Psoas muscle (tissue), 8 donors: ENCODE data around the gene BATF. TPM values are rescaled to one million over a fixed set of nuclear protein-coding genes. Genes with fewer than 3 reads are reported as not detected.
A peak's percentile ranks its signal among the peaks of the same experiment; 100 is the strongest.

Experiments
- ATAC-seq, 4 donors: fragments of 200-7000 bp; cut with Tn5 transposase; one replicate each; pipeline ENCODE4 v1.9.1; 2020; ENCODE audit warnings: moderate library complexity in 3 of 4, mild to moderate bottlenecking in 2 of 4
- DNase-seq, 2 donors: peaks; one replicate each; pipeline ENCODE4 v3.0.0-alpha.2; 2020
- H3K27ac ChIP-seq: fragments of 200-600 bp; one replicate; pipeline ENCODE4 v1.8.0; 2022
- H3K27me3 ChIP-seq, 3 donors: fragments of 200-600 bp in 1 of 3; one replicate each; pipeline versions ENCODE4 v1.6.1 to v1.8.0; 2013 to 2022; ENCODE audit warnings: low read length in 2 of 3, mild to moderate bottlenecking in 2 of 3, moderate library complexity in 1 of 3; ENCODE audit not compliant: insufficient read depth in 3 of 3
- H3K36me3 ChIP-seq, 2 donors: fragments of 200-600 bp in 1 of 2; one replicate each; pipeline versions ENCODE4 v1.6.1 to v1.8.0; 2013 to 2022; ENCODE audit warnings: low read depth in 1 of 2, mild to moderate bottlenecking in 1 of 2, moderate library complexity in 1 of 2; ENCODE audit not compliant: insufficient read depth in 1 of 2
- H3K4me1 ChIP-seq: fragments of 200-600 bp; one replicate; pipeline ENCODE4 v1.8.0; 2022
- H3K4me3 ChIP-seq: fragments of 200-600 bp; one replicate; pipeline ENCODE4 v1.8.0; 2022; ENCODE audit warnings: mild to moderate bottlenecking
- H3K9me3 ChIP-seq: fragments of 200-600 bp; one replicate; pipeline ENCODE4 v1.8.0; 2022
- WGBS, 3 donors: extraction: QIAGEN DNeasy Blood & Tissue Kit; methylation state at CpG; one replicate each; pipeline versions ENCODE4 v1.1.6 to v1.1.7; 2013; 5-methylcytosine and 5-hydroxymethylcytosine counted together
- intact Hi-C, 2 donors: fragments of 100-400 bp; cut with DNase I; formaldehyde crosslinking; loops; one replicate each; pipeline versions ENCODE4 v1.11.0 to v1.14.2; 2022
- polyA plus RNA-seq, 3 donors: library from polyadenylated mRNA; stranded (reverse); fragments of 200-250 nt; gene quantifications; one replicate each; pipeline ENCODE4 v1.2.3, GENCODE V29; 2013
- total RNA-seq, 4 donors: library from RNA; stranded (reverse); fragmentation: NEBNext Ultra II Directional in 2 of 4; extraction: Animal tissue kit (Norgen Biotek cat#: 25700) in 2 of 4; gene quantifications; one replicate each; pipeline versions ENCODE4 v1.2.1 to v1.2.4, GENCODE V29; 2021 to 2023
- TF ChIP-seq, protein P1 (sequence below): fragments of 200-600 bp; IDR thresholded peaks from one replicate; pipeline ENCODE4 v1.8.0; 2022; ENCODE audit warnings: antibody characterized with exemption
- donor health status: healthy with polysubstance abuse.
- donor health status: DM: no; HTN: no; CAD: no; lungs with moderate emphysema.
- donor health status: Bipolar disorder and iron deficiency.
- donor health status: healthy.
- donor health status: DM: yes; HTN: yes; CAD: no.
- donor health status: DM: no; HTN: no; CAD: no.
- donor health status: DM: no; HTN: no; CAD: no.
- donor health status: DM: yes; HTN: yes; CAD: no.

The BATF gene
- total and polyA plus RNA-seq, 7 donors, result 0.29 to 0.86 (median 0.73) TPM; not detected in 1

- DNase-seq (no peak), ATAC-seq (no peak)
- intact Hi-C loops, result no loop called here
- 67 to 83% (median 73%) methylated on average over 5 of the region's 5 CpGs for WGBS, 3 donors
- H3K36me3 ChIP-seq, result no peaks in the 10 kb centered on the region
- TF ChIP-seq, protein P1, sequence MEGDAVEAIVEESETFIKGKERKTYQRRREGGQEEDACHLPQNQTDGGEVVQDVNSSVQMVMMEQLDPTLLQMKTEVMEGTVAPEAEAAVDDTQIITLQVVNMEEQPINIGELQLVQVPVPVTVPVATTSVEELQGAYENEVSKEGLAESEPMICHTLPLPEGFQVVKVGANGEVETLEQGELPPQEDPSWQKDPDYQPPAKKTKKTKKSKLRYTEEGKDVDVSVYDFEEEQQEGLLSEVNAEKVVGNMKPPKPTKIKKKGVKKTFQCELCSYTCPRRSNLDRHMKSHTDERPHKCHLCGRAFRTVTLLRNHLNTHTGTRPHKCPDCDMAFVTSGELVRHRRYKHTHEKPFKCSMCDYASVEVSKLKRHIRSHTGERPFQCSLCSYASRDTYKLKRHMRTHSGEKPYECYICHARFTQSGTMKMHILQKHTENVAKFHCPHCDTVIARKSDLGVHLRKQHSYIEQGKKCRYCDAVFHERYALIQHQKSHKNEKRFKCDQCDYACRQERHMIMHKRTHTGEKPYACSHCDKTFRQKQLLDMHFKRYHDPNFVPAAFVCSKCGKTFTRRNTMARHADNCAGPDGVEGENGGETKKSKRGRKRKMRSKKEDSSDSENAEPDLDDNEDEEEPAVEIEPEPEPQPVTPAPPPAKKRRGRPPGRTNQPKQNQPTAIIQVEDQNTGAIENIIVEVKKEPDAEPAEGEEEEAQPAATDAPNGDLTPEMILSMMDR, result no peak
- peaks cover 13% of the 10 kb centered on the region for H3K4me1 ChIP-seq
- no peak overlapping the region for H3K4me3 ChIP-seq
- H3K27me3 ChIP-seq, result no peaks in the 10 kb centered on the region
- no peak overlapping the region for H3K27ac ChIP-seq
- H3K9me3 ChIP-seq, result no peaks in the 10 kb centered on the region
Measured at GRCh38 chr14:75531660-75532317, 9.5 kb downstream of the BATF start.

DNA sequence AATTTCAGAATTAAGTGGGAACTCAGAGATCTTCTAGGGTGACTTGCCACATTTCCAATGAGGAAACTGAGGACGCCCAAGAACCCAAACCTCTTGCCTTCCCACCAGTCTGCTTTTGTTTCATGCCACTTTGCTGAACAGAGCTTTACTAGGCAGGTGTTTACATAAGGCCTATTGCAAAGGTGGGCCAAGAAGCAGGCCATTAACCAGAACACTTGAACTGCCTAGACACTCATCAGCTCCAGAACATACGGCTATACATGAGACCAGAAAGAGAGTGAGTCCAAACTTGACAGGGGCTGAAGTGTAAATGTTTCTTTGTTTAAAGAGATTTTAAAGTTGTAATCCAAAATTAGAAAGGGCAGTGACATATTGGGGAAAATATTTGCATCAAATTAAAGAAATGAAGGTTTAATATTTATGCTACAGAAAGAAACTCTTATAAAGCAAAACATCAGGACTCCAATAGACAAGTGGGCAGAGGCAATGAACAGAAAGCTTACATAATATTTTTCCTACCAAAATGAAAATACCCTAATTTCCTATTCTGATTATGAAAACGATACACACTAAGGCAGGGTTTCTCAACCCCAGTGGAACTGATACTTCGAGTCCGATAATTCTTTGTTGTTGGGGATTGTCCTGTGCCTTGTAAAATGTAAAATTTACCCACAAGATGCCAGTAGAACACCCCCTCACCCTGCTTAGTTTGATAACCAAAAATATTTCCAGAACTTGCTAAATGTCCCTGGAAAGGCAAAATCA lies 11.7 kb downstream of the BATF start:
- DNase-seq, result no peak
- Histone ChIP-seq H3K27ac (no peak overlapping the region), H3K36me3 (no peaks in the 10 kb centered on the region), H3K27me3 (no peaks in the 10 kb centered on the region), H3K9me3 (no peaks in the 10 kb centered on the region), H3K4me3 (no peak overlapping the region), H3K4me1 (peaks cover 13% of the 10 kb centered on the region)
- TF ChIP-seq, protein P1, result no peak
- WGBS, 3 donors, result 79 to 89% (median 83%) methylated on average over 5 of the region's 5 CpGs
- intact Hi-C loops, result no loop called here
- ATAC-seq, result no peak

GRCh38 chr14:75535164-75535898 lies 13.1 kb downstream of the BATF start:
- Histone ChIP-seq H3K36me3 (no peaks in the 10 kb centered on the region), H3K9me3 (no peaks in the 10 kb centered on the region), H3K27ac (peak overlapping the region; percentile 72), H3K4me3 (no peak overlapping the region), H3K27me3 (no peaks in the 10 kb centered on the region), H3K4me1 (peaks cover 13% of the 10 kb centered on the region)
- WGBS, 3 donors, result 61 to 78% (median 73%) methylated on average over 5 of the region's 5 CpGs
- TF ChIP-seq, protein P1, result no peak
- peak; percentile 46 to 71 (median 54) for ATAC-seq
- intact Hi-C loops, result no loop called here
- DNase-seq, result no peak

DNA sequence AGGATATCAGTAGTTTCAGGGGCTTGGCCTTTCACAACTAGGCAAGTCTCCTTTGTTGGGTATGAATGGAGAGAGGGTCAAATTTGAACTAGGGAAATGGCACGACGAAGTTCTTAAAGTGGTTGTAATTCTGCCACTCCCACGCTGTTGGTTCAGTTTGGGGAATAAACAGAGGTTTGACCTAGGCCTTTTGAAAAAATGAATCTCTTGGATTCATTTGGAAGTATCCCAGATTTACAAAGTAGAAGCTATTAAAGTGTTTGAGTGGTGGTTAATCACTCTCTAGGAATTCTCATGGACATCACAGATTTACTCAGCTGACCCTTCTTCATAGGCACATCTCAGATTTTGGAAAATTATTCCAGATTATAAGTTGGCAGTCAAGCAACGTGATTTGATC lies 14.8 kb downstream of the BATF start:
- 86 to 89% (median 88%) methylated on average over 4 of the region's 4 CpGs for WGBS, 3 donors
- Histone ChIP-seq H3K9me3 (no peaks in the 10 kb centered on the region), H3K4me3 (no peak overlapping the region), H3K36me3 (no peaks in the 10 kb centered on the region), H3K27me3 (no peaks in the 10 kb centered on the region), H3K27ac (peak overlapping the region; percentile 72), H3K4me1 (peaks cover 13% of the 10 kb centered on the region)
- DNase-seq, result no peak
- TF ChIP-seq, protein P1, result no peak
- ATAC-seq, result no peak
- intact Hi-C loops, result no loop called here
